Activated CD4-positive, alpha-beta T cell treated with anti-CD3 and anti-CD28 coated beads, Interleukin-2, amount 10 ng/mL, durations not matched to agents 24 days and 14 days (primary cell): ENCODE data around the gene BCAP31. TPM values are rescaled to one million over a fixed set of nuclear protein-coding genes. Genes with fewer than 3 reads are reported as not detected.
"Not testable (repeated sequence)": the region's sequence is repeated elsewhere in the genome, so short reads cannot be mapped to it uniquely, and the experiment has no call there.

ENCODE experiments used
- DNase-seq: peaks from one replicate; pipeline ENCODE4 v3.0.0; 2022
- H3K27ac Mint-ChIP-seq: one replicate; pipeline ENCODE4 v1.8.0; 2022; ENCODE audit warnings: mild to moderate bottlenecking, mixed read lengths
- H3K27me3 Mint-ChIP-seq: one replicate; pipeline ENCODE4 v1.8.0; 2022; ENCODE audit warnings: mixed read lengths
- H3K36me3 Mint-ChIP-seq: one replicate; pipeline ENCODE4 v1.8.0; 2022; ENCODE audit warnings: low read depth, mild to moderate bottlenecking, mixed read lengths
- H3K4me1 Mint-ChIP-seq: one replicate; pipeline ENCODE4 v1.8.0; 2021; ENCODE audit warnings: mixed read lengths
- H3K4me3 Mint-ChIP-seq: one replicate; pipeline ENCODE4 v1.8.0; 2022; ENCODE audit warnings: mild to moderate bottlenecking, moderate library complexity, mixed read lengths
- H3K9me3 Mint-ChIP-seq: one replicate; pipeline ENCODE4 v1.8.0; 2021; ENCODE audit warnings: mixed read lengths
- intact Hi-C: fragments of 100-400 bp; cut with micrococcal nuclease; formaldehyde crosslinking; loops from one replicate; pipeline ENCODE4 v1.15.1; 2023
- total RNA-seq: library from RNA; stranded (reverse); gene quantifications from 2 replicates; pipeline ENCODE4 v1.2.3, GENCODE V29; 2022

BCAP31 gene
- total RNA-seq, 1 donor from 2014 or later = 157 TPM

DNA sequence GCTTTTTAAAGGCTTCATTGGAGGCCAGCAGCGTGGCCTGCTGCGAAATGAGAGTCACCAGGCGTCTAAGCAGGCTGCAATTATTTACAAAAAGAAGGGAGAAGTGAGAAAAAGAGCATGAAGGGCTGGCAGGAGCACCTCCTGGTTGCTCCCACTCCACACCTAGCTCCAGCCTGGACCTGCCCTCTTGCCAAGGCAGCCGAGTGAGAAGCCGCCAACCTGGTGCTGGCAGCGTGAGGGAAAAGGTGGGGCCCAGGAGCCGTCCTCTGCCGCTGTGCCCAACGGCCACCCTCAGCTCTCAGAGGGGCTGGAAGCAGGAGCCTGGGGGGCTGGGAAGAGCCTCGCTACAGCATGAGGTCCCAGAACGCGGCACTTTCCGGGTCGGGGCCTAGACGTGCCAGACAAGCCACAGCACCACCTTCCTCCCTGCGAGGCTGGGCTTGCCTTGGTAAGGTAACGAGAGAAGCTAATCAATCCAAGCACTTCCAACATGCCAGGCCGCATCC, 20.1 kb downstream of the BCAP31 start:
- DNase-seq = no peak
- Mint-ChIP-seq H3K4me1 (peaks cover 3% of the 10 kb centered on the region), H3K36me3 (peaks cover 15% of the 10 kb centered on the region), H3K9me3 (no peaks in the 10 kb centered on the region), H3K4me3 (no peak overlapping the region), H3K27me3 (no peaks in the 10 kb centered on the region), H3K27ac (no peak overlapping the region)
- intact Hi-C loops = no loop called here

DNA sequence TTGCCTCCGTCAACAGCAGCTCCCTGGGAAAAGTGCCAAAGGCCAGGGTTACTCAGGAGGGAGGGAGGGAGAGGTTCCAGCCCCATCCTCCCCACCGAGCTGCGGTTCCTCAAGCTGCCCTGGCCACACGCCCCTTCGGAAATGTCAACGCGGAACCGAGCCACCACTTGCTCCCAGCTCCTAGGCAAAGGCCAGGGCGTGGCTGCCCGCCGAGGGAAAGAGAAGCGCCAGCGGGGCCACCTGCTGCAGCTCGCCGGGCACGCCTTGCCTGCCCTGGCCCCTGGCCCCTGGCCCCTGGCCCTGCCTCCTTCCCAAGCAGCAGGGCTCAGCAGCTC, 21.2 kb downstream of the BCAP31 start:
- peaks cover 15% of the 10 kb centered on the region for H3K36me3 Mint-ChIP-seq
- no peak for DNase-seq
- intact Hi-C loops = no loop called here
- no peak overlapping the region for H3K4me3 Mint-ChIP-seq
- H3K27ac Mint-ChIP-seq = no peak overlapping the region
- peaks cover 3% of the 10 kb centered on the region for H3K4me1 Mint-ChIP-seq
- no peaks in the 10 kb centered on the region for H3K27me3 Mint-ChIP-seq
- no peaks in the 10 kb centered on the region for H3K9me3 Mint-ChIP-seq

DNA sequence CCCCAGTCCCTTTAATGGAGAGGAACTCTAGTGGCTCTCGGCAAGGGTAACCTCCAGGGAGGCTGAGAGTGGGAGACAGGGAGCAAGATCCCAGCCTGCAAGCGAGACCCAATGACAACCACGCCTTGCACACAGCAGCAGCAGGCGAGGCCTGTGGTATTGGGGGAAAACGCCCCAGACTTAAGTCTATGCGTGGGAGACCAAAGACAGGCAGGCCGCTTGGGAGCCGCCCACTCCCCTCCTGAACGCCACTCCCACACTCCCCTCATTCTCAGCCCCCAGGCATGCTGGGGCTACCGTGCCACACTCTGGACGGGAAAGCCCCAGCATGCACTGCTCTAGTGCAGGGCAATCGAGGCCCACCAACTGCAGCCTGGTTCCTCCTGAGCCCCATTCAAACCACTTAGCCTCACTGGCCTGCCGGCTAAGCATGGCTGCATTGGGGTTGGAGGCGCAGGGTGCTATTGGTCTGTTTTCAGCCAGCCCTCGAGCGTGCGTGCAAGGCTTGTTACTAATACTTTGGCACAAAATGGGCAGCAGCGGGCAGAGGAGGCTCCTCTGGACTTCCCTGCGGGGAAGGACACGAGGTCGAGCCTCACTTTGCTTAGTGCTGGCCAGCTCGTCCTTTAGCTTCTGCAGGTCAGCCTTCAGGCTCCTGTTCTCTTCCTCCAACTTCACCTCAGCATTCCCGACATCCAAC, 21.7 kb downstream of the BCAP31 start:
- Mint-ChIP-seq H3K4me1 (peaks cover 3% of the 10 kb centered on the region), H3K4me3 (no peak overlapping the region), H3K9me3 (no peaks in the 10 kb centered on the region), H3K36me3 (peaks cover 16% of the 10 kb centered on the region), H3K27me3 (no peaks in the 10 kb centered on the region), H3K27ac (no peak overlapping the region)
- intact Hi-C loops = no loop called here
- no peak for DNase-seq

DNA sequence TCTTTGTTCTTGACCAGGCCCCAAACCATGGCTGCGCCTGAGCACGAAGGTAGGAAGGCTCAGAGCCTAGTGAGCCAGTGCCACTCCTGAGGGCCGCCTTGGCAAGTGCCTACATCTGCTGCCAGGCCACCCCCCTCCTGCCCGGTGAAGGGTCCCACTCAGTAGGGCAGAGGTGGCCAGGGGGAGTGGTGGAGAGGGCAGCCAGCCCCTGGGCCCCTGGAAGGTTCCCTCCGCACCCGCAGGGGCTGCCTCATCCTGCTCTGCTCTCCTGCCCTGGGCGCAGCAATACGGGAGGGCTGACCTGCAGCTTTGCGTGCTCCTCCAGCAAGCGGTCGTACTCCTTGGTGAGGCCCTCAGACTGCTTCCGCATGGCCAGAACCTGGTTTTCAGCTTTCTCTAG, 22.5 kb downstream of the BCAP31 start:
- no peak for DNase-seq
- Mint-ChIP-seq H3K4me3 (no peak overlapping the region), H3K4me1 (peaks cover 3% of the 10 kb centered on the region)

DNA sequence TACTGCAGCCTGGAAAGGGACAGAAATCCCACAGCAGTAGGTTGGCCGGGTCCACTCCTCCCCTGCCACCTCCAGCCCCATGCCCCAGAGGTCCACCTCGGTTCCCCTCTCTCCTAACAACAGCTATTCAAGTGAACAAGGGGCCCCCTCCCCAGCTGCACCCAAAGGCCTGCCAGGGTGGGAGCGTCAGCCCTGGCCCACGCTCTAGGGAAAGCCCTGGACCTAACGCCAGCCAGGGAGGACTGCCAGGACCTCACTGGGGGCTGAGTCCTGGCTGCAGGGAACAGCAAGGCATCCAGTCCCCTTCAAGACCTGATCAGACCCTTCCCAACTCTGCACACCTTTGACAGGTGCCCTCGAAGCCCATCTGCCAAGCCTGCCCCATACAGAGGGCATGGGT, 23.2 kb downstream of the BCAP31 start:
- Mint-ChIP-seq H3K4me3 (no peak overlapping the region), H3K4me1 (no peaks in the 10 kb centered on the region), H3K9me3 (no peaks in the 10 kb centered on the region), H3K36me3 (peaks cover 9% of the 10 kb centered on the region), H3K27me3 (no peaks in the 10 kb centered on the region), H3K27ac (no peak overlapping the region)
- DNase-seq = no peak
- intact Hi-C loops = no loop called here

More for the DNA sequence above, 22.5 kb downstream of the BCAP31 start:
- Mint-ChIP-seq H3K9me3 (no peaks in the 10 kb centered on the region), H3K36me3 (peaks cover 14% of the 10 kb centered on the region), H3K27me3 (no peaks in the 10 kb centered on the region), H3K27ac (no peak overlapping the region)
- intact Hi-C loops = no loop called here

DNA sequence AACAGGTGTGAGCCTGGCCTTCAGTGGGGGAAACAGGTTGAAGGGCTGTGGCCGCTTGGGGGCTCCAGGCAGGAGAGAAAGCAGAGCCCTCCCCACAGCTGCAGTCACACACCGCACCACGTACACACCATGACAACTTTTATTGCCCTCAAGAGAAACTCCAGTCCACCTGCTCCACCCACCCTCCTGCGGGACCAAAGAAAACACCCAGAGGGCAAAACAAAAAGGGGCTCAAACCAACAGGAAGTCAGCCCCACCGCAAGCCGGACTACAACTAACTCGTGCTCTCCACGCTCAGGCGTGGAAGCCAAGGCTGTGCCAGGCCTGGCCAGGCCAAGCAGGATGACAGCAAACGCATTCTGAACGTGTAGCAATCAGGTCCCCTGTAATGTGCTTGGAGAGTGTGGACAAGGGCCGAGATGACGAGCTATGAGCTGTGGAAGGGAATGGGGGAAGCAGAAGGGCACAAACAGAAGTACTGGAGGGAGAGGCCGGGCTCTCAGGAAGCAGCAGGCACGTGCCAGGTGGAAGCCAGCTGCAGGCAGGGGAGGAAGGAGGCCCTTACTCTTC, 23.7 kb downstream of the BCAP31 start:
- Mint-ChIP-seq H3K36me3 (peaks cover 9% of the 10 kb centered on the region), H3K4me1 (no peaks in the 10 kb centered on the region), H3K4me3 (no peak overlapping the region), H3K9me3 (no peaks in the 10 kb centered on the region), H3K27ac (no peak overlapping the region), H3K27me3 (no peaks in the 10 kb centered on the region)
- no peak for DNase-seq
- intact Hi-C loops = no loop called here

DNA sequence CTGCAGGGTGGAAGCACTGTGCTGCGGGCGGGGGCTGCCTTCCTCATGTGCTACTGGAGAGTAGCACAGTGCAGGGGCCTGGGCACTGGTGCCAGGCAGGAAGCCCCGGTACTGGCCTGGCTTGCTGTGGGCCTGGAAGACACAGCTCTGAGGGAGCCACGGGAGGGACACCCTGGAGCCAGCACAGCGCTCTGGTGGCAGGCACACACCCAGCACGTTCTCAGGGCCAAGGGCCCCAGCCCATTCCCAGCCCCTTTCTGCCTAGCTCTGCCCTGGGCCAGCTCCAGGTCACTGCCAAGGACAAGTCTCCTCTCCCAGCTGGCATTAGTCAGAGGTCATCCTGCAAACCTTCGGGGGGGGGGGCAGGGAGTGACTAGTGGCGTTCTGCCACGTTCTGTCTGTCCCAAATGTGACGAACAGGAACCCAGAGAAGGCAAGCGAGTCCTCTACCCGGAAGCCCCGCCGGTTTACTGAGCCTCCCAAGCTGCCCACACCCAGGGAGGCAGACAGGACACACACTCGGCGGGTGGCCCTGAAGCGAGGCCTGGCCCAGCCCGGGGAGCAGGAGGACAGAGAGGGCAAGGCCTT, 24.3 kb downstream of the BCAP31 start:
- H3K27ac Mint-ChIP-seq, H3K4me1 Mint-ChIP-seq, H3K36me3 Mint-ChIP-seq, H3K27me3 Mint-ChIP-seq, H3K4me3 Mint-ChIP-seq, H3K9me3 Mint-ChIP-seq, DNase-seq, intact Hi-C loops: not testable (repeated sequence)

DNA sequence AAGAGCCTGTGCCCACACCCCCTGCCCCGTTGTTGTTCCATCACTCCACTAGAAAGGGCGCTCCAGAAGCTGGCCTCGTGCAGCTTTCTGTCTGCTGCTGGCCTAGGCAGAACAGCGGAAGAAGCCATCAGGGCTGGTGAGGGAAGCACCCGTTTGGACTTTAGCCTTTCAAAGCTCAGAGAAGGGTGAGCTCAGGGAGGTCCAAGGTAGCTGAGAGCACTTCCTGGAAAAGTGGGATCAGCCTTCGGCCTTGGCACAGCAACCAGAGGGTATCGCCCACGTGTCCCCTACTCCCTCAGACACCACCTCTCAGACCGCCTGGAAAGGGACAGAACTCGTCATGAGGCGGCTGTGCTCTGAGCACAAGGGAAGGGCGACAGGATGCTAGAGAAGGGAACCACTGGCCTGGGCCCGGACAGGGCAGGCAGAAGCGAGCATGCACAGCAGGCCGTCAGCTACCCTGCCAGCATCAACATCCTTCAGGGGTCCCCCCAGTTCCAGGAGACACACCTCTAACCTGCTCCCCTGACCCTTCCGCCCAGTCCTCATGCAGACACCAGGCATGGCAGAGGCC, 24.9 kb downstream of the BCAP31 start:
- DNase-seq, H3K27me3 Mint-ChIP-seq, intact Hi-C loops, H3K4me1 Mint-ChIP-seq, H3K27ac Mint-ChIP-seq, H3K4me3 Mint-ChIP-seq, H3K36me3 Mint-ChIP-seq, H3K9me3 Mint-ChIP-seq: not testable (repeated sequence)

DNA sequence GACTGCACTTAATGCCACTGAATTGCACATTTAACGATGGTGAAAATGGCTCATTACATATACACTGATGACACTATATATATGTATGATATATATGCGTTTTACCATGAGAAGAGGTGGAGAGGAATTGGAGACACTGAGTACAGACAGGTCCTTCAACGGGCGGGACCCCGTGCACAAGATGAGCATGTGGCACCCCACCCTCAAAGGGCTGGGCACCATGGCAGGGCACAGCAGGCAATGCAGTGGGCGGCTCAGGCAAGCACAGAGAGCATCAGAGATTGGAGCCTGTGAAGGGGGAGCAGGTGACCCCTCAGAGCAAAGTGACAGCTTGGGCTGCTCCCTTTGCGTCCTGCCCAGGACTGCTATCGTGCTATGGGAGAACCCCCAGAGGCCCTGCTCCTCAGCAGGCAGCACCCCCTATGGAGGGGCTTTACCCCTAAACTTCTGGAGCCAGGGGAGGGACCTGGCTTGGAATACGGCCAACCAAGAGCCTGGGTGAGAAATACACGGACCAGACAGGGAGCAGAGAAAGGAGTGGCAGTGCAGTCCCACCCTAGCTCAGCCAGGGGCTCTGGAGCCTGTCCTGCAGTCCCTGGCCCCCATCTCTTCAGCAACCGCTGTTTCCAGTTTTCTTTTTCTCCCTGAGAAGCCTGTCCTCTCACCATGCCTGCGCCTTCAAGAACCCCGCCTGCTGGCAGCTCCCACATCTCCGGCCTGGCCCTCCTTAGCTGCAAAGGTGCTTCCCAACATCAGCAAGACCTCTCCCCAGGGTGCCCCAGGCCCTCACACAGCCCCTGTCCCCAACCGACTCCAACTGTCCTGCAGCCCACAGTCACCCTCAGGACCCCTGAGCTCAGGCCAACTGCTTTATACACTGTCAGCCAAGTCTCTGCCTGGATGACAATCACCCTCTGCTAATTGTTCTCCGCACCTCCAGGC, 26.0 kb downstream of the BCAP31 start:
- Mint-ChIP-seq H3K27me3 (no peaks in the 10 kb centered on the region), H3K27ac (no peak overlapping the region), H3K36me3 (peaks cover 7% of the 10 kb centered on the region), H3K9me3 (no peaks in the 10 kb centered on the region), H3K4me1 (no peaks in the 10 kb centered on the region), H3K4me3 (no peak overlapping the region)
- intact Hi-C loops = no loop called here
- DNase-seq = no peak

DNA sequence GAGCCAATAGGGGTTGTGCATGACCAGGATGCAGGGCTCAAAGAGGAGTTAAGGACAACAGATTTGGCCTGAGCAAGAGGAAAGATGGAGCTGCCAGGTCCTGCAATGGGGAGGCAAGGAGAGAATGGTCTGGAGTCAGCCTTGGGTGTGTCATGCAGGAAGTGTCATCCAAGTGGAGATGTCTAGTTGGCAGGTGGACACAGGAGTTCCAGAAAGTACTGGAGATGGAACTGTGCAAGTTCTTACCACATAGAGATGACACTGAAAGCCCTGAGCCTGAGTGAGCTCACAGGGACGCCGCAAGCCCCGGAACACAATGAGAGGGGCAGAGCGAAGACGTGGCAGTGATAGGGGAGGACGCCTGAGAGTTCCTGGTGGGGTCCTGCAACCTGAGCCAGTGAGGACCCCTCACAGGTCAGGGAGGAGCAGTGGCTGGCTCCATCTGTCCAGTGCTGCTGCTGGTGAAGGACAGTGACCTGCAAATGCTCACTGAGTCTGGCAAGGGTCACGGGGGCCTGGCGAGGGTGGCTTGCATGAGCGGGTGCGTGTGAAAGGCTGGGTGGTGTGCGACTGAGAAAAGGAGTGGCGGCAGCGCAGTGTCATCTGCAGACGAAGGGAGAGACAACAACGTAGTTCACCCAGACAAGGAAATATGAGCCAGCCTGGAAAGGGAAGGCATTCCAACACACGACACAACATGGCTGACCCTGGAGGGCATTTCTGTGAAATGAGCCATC, 27.0 kb downstream of the BCAP31 start:
- H3K9me3 Mint-ChIP-seq, H3K36me3 Mint-ChIP-seq, H3K27ac Mint-ChIP-seq, intact Hi-C loops, H3K4me1 Mint-ChIP-seq, DNase-seq, H3K4me3 Mint-ChIP-seq, H3K27me3 Mint-ChIP-seq: not testable (repeated sequence)

DNA sequence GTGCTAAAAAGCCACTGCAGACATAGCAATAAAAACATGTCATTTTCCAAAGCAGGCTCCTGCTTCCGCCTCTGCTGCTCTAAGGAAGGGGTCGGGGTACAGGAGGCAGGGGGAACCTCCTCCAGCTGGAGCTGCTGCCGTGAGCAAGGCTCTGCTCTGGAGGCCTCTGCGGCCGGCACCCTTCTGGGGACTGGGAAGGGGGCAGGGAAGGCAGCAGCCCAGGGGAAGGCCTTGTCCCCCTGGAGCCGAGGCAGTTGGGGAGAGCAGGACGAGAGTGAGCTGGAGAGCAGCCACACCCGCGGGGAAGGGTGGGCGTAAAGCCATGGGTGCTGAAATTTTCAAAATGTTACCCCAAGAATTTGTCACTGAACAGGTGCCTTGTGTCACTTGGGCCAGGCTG, 27.6 kb downstream of the BCAP31 start:
- DNase-seq, H3K27ac Mint-ChIP-seq, H3K9me3 Mint-ChIP-seq, H3K27me3 Mint-ChIP-seq, H3K4me1 Mint-ChIP-seq, H3K36me3 Mint-ChIP-seq, H3K4me3 Mint-ChIP-seq, intact Hi-C loops: not testable (repeated sequence)

DNA sequence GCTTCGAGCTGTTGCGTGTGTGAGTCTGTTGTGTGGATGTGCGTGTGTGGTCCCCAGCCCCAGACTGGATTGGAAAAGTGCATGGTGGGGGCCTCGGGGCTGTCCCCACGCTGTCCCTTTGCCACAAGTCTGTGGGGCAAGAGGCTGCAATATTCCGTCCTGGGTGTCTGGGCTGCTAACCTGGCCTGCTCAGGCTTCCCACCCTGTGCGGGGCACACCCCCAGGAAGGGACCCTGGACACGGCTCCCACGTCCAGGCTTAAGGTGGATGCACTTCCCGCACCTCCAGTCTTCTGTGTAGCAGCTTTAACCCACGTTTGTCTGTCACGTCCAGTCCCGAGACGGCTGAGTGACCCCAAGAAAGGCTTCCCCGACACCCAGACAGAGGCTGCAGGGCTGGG, 28.1 kb downstream of the BCAP31 start:
- H3K4me1 Mint-ChIP-seq = no peaks in the 10 kb centered on the region
- peaks cover 7% of the 10 kb centered on the region for H3K36me3 Mint-ChIP-seq
- intact Hi-C loops = no loop called here
- no peaks in the 10 kb centered on the region for H3K27me3 Mint-ChIP-seq
- no peak for DNase-seq
- no peak overlapping the region for H3K27ac Mint-ChIP-seq
- no peak overlapping the region for H3K4me3 Mint-ChIP-seq
- H3K9me3 Mint-ChIP-seq = no peaks in the 10 kb centered on the region

DNA sequence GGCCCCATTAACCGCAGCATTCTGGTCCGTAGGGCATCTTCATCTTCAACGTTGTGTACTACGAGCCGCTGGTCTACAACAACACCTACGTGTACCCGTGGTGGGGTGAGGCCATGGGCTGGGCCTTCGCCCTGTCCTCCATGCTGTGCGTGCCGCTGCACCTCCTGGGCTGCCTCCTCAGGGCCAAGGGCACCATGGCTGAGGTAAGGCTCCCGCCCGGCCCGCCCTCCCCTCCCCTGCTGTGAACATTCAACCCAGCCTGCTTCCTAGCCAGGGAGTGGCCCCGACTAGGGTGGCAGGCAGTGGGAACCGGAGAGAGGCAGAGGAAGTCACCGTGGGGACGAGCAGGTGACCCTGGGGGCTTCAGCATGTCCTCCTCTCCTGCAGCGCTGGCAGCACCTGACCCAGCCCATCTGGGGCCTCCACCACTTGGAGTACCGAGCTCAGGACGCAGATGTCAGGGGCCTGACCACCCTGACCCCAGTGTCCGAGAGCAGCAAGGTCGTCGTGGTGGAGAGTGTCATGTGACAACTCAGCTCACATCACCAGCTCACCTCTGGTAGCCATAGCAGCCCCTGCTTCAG, 29.4 kb downstream of the BCAP31 start:
- intact Hi-C loops = no loop called here
- H3K27me3 Mint-ChIP-seq = peaks cover 3% of the 10 kb centered on the region
- H3K27ac Mint-ChIP-seq = no peak overlapping the region
- H3K4me1 Mint-ChIP-seq = no peaks in the 10 kb centered on the region
- DNase-seq = no peak
- H3K36me3 Mint-ChIP-seq = peaks cover 5% of the 10 kb centered on the region
- no peaks in the 10 kb centered on the region for H3K9me3 Mint-ChIP-seq
- H3K4me3 Mint-ChIP-seq = no peak overlapping the region
